ENCODE data around the gene TMEM116.
"Not testable (repeated sequence)": the region's sequence is repeated elsewhere in the genome, so short reads cannot be mapped to it uniquely, and the experiment has no call there.

TMEM116 gene

DNA sequence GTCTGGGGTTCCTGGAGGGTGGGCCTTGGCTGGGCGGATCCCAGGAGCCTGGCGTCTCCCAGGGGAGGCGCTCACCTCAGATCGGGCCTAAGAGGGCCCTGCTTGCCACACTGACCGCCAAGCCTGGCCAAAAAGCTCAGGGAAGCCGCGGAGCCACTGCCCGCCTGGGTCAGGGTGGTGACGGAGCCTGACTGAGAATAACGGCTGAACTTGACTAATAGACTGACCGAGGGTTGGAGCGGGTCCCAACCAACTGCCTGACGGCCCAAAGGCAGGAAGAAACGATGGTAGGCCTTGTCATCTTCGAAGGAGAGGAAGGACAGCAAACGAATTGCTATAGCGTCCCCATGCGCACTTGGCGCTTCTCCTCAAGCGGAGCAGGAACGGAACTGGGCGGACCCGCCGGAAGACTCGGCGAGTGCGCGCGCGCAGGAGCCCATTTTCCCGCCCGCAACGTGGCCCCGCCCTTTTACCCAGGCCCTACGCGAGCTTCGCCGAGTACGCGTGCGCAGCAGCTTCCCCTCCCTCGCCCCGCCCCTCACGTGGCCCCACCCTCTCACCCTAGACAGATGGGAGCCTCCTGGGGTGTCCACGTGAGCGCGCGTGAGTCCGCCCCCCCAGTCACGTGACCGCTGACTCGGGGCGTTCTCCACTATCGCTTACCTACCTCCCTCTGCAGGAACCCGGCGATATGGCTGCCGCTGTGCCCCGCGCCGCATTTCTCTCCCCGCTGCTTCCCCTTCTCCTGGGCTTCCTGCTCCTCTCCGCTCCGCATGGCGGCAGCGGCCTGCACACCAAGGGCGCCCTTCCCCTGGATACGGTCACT is at the start of gene TMEM116, which contains the start of gene ERP29:
Gene TMEM116, minus strand, starts transcription at position 391 of the 826 bp plus-strand sequence. CDS start 7,895 bp downstream, outside the sequence.
Gene ERP29, plus strand, starts transcription at position 652 of the 826 bp plus-strand sequence. Its CDS starts 40 bp downstream, at position 692.
- DNase-seq (peak; percentile 100), ATAC-seq (peak; percentile 86)

GRCh38 chr12:112061137-112061536 is 48.2 kb upstream of the TMEM116 start:
- DNase-seq = no peak
- no peak for ATAC-seq

DNA sequence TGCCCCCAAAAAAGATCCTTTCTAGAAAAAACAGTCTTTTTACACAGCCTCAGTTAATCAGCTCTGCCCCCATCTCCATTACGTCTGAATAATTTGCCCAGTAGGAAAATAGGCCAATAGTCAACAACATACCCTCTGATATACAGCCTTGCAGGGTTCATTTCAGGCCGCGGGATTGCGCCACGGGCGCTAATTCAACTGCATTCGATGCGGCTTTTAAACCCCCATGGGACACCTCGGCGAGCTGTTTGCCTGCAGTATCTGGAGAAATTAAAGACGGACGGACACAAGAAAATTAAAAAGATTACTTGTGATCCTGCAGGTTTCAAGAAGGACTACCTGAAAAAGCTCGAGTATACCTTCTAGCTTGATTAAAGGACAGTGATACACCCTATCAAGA is 36.4 kb upstream of the TMEM116 start:
- no peak for ATAC-seq
- DNase-seq = no peak

- ATAC-seq (no peak), DNase-seq (no peak)
Observed at GRCh38 chr12:112046003-112046402, 33.0 kb upstream of the TMEM116 start.

DNA sequence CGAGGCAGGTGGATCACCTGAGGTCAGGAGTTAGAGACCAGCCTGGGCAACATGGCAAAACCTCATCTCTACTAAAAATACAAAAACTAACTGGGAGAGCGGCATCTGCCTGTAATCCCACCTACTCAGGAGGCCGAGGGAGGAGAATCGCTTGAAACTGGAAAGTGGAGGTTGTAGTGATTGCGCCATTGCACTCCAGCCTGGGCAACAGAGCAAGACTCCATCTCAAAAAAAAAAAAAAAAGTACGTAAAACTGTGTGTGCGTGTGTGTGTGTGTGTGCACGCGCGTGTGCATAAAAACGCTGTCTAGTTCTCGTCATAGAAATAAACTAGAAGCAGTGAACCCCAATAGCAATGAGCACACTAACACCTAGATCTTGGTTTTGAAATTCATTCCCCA is 23.6 kb upstream of the TMEM116 start:
- not testable (repeated sequence) for ATAC-seq

GRCh38 chr12:112035219-112035785 is 22.3 kb upstream of the TMEM116 start:
- DNase-seq (no peak), ATAC-seq (no peak)

More for the DNA sequence above, 23.6 kb upstream of the TMEM116 start:
- not testable (repeated sequence) for DNase-seq

DNA sequence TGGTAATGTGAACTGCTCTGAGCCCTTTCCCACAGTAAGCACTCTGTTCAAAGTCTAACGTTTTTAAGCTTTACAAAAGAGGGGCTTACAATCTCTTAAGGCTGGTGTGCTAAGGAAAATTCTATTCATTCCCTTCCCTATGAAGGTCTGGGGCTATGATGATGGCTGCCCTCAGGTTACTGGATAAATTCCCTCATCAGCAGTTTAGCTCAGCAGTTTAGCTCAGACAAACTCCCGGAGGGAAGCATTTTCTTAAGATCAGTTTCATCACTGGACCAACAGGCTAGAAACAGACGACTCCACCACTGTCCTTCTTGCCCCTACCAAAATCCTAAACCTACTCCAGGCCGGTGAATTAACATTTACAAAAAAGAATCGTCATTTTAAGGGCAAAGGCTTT is 19.3 kb upstream of the TMEM116 start:
- DNase-seq (no peak), ATAC-seq (no peak)

DNA sequence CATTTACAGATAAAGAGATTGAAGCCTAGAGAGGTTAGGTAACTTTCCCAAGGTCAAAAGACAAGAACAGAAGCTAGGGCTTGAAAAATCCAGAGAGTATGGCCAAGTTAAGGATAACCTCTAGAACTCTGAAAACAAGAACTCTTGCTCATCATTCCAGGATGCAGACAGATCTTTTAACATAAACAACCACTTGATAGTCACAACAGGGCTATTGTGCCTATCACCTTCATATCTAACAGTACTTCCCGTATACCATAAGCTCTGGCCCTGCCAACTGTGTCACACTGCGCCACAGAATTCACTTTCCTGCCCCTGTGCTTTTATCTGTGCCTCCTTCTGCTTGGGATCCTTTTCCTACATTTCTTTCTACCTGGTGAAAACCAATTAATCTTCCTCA is 18.5 kb upstream of the TMEM116 start:
- DNase-seq (no peak), ATAC-seq (no peak)

- ATAC-seq (no peak), DNase-seq (no peak)
Observed at GRCh38 chr12:112029301-112029700, 16.3 kb upstream of the TMEM116 start.

GRCh38 chr12:112025808-112026375 is 12.9 kb upstream of the TMEM116 start:
- DNase-seq = no peak
- ATAC-seq = peak; percentile 10

- ATAC-seq = no peak
- no peak for DNase-seq
Observed at GRCh38 chr12:112023759-112024396, 10.9 kb upstream of the TMEM116 start.

DNA sequence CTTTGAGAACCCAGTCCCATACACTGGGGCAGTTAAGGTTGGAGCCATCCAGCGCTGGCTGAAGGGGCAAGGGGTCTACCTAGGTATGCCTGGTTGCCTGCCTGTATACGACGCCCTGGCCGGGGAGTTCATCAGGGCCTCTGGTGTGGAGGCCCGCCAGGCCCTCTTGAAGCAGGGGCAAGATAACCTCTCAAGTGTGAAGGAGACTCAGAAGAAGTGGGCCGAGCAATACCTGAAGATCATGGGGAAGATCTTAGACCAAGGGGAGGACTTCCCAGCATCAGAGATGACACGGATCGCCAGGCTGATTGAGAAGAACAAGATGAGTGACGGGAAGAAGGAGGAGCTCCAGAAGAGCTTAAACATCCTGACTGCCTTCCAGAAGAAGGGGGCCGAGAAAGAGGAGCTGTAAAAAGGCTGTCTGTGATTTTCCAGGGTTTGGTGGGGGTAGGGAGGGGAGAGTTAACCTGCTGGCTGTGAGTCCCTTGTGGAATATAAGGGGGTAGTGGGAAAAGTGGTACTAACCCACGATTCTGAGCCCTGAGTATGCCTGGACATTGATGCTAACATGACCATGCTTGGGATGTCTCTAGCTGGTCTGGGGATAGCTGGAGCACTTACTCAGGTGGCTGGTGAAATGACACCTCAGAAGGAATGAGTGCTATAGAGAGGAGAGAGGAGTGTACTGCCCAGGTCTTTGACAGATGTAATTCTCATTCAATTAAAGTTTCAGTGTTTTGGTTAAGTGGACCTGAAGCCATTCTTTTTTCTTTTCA is 9.5 kb upstream of the TMEM116 start:
- ATAC-seq = no peak

GRCh38 chr12:112020947-112021457 is 8.0 kb upstream of the TMEM116 start:
- DNase-seq (no peak), ATAC-seq (no peak)

More for the DNA sequence above, 9.5 kb upstream of the TMEM116 start:
- DNase-seq = no peak

GRCh38 chr12:112018571-112019237 is 5.7 kb upstream of the TMEM116 start:
- DNase-seq (no peak), ATAC-seq (no peak)

DNA sequence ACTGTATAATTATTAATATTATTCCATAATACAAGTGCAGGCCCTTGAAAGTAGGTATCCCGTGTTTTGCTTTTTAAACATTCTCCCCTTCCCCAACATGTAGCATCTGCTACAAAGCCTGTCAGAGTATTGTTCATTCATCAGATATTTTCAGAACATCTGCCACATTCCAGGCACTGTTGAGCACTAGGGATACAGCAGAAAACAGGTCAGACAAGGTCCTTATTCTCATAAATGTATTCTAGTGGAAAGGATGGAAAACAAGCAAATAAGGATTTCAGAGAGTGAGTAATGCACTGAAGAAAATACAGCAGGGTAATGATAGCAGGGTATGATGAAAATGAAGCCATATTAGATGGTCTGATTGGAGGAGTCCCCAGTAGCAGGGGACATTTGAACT is 4.1 kb upstream of the TMEM116 start:
- DNase-seq = no peak
- no peak for ATAC-seq

- no peak for ATAC-seq
- DNase-seq = no peak
Observed at GRCh38 chr12:112015938-112016337, 3.0 kb upstream of the TMEM116 start.

GRCh38 chr12:112013601-112014402 is 837 bp upstream of the TMEM116 start:
- DNase-seq = peak; percentile 78
- ATAC-seq = peak; percentile 62

DNA sequence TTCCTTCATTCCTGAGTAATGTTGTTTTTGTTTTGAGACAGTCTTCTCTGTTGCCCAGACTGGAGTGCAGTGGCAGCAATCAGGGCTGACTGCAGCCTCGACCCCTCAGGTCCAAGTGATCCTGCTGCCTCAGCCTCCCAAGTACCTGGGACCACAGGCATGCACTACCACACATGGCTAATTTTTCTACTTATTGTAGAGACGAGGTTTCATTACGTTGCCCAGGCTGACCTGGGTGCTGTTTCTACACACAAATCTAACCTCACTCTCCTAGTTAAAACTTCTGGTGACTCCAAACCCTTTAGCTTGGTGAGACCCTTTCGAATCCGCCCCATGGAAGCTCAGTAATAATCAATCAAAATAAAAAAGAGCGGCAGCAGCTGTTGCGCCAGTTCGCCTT is 1.3 kb downstream of the TMEM116 start:
- DNase-seq (no peak), ATAC-seq (no peak)

DNA sequence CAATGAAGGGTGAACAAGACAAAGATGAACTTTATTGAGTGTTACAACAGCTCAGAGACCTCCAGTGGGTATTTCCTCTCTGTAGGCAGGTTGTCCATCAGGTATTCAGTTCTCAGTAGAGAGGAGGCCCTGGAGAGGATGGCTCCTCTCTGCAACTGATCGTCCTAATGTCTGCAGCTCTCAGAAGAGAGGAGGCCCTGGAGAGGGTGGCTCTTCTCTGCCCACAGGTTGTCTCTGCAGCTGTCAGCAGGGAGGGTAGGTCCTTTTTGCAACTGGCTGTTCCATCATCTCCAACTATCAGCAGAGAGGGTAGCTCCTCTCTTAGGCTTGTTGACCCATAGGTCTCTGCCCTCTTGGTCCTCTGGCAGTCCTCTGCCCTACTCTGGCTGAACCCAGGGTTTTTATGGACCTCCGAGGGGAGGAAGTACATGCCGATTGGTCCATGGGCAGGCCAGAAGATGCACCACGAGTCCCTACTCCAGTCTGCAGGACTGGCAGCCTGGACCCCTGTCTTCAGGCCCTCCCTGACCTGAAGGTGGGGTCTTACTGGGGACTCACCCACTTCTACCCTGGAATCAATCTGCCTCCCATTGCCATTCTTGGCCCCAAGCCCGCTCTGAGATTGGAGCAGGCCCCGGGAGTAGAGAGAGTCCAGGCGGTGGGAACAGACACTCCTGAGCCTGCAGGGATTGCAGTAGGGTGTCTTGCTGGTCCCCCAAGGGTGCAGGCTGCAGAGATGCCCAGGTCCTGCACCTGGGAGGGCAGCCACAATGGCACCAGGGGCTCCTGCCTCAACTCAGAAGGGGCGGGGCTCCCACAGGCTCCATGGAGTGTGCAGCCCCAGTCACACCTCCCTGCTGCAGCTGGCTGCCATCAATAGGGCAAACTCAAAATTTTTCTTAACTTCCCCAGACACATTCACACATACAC is 2.3 kb downstream of the TMEM116 start:
- no peak for ATAC-seq
- no peak for DNase-seq
